DMS114 treated with DMSO at 0.1 percent for 48 hours (cell line): ENCODE results near the gene RXFP4.
"Not testable (repeated sequence)": the region's sequence is repeated elsewhere in the genome, so short reads cannot be mapped to it uniquely, and the experiment has no call there.

Experiments used
- DNase-seq: peaks from one replicate; lab custom pipeline; 2025; ENCODE audit not compliant: unreplicated experiment; lab: John Stamatoyannopoulos, UW

RXFP4 gene

DNA sequence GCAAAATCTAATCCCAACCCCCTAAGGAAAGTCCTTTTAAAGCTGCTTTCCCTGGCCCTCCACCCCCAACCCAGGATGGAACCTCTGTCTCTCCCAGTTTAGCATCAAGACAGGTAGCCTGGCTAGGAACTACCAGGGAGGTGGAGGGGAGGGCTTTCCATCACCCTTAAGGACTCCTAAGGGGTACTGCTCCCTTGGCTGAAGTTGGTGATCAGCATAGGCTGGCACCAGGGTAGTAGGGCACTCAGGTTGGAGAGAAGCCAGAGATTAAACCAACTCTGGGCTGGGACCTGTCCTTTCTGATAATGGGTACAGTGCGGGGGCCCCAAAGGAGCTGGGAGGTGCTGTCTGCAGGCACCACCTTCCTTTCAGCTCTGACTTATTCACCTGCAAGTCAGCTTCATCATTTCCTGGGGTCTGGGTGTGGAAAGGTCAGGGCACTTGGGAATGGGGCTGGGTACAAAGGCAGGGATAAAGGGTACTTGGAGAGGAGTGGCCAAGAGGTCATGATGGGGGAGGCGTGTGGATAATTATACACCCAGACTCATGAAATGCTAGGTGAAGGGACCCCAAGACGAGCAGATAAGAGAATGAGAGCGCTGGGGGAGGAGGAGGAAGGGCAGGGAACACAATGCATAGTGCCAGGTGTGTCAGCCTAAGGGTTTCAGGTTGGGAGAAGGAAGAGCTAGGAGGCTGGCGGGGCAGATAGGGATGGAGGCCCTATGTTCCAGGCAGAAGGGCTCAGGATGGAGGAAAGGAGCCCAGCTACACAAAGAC, 35.7 kb downstream of the RXFP4 start:
- DNase-seq: no peak

DNA sequence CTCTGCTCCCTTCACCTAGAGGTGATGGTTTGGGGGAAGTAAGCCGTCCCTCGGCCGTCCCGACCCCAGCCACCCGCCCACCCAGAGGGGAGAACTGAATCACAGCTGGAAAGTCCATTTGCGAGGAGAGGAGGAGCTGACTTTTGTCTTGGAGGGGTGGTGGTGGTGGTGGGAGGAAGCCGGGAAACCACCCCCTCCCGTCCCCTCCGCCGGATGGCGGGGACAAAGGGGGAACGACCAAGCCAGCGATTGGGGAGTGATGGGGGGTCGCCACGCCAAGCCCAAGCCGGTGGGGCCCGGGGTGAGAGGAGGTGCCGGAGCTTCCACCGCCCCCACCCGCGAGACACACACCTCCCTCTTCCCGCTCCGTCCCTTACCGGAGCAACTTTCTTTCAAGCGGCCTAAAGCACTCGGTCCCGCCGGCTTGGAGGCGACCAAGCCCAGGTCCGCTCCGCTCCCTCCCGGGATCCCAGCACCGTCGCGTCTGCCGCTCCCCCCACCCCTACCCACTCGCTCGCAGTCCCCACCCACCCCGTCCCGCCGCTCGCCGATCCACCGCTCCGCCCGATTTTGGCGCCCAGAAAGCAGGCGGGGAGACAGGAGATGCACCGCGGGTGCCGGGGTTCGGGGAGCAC, 36.4 kb downstream of the RXFP4 start:
- no peak for DNase-seq

DNA sequence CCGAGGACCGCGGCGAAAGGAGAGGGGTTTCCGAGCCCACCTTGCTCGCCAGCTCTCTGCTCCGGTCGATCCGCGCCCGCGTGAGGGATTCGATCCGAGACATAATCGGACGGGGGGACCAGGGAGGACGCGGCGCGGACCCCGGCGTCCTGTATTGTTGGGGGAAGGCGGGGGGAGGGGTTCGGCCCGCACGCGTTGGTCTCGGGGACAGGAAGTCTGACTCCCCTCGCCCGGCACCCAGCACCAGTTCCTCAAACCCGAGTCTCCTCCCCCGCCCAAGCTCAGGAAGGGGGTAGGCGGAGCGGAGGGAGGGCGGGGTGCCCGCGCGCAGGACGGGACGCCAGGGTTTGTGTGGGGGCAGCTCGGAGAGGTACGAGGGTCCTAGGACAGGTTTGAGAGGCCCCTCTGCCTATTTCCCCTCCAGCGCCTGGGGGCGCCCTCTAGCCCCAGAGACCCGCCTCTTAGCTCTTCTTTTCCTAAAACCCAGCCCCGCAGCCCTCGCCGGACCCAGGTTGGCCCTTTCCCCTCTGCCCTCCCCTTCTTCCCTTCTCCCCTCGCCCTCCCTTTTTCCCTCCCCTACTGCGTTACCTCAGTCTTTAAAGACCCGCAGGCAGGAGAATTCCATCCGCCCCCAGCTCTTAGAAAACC, 37.0 kb downstream of the RXFP4 start, which contains the start of gene ARHGEF2:
ARHGEF2 (minus strand) TSS at position 223 of the 648 bp plus-strand sequence; CDS start at position 103, 120 bp downstream.
- peak; percentile 58 for DNase-seq

DNA sequence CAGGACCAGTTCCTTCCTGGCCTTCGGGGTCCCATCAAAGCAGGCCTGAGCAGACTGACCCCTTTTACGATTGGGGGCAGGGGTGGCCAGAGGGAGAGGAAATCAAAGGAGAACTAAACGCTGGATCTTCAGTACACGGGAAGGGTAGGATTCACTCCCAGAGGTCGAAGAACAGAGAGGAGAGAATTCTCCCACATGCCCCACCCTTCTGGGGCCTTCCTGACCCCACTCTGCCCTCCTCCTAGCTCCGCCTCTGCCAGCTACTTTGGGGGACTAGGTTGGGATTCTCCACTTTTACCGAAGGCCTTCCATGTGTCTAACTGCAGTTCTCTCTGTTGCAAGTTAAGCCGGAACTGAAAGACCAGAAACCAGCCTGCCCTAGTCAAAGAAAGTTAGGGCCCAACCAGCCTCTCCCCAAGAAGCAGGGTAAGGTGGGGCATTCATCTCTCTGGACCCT, 37.6 kb downstream of the RXFP4 start:
- no peak for DNase-seq

DNA sequence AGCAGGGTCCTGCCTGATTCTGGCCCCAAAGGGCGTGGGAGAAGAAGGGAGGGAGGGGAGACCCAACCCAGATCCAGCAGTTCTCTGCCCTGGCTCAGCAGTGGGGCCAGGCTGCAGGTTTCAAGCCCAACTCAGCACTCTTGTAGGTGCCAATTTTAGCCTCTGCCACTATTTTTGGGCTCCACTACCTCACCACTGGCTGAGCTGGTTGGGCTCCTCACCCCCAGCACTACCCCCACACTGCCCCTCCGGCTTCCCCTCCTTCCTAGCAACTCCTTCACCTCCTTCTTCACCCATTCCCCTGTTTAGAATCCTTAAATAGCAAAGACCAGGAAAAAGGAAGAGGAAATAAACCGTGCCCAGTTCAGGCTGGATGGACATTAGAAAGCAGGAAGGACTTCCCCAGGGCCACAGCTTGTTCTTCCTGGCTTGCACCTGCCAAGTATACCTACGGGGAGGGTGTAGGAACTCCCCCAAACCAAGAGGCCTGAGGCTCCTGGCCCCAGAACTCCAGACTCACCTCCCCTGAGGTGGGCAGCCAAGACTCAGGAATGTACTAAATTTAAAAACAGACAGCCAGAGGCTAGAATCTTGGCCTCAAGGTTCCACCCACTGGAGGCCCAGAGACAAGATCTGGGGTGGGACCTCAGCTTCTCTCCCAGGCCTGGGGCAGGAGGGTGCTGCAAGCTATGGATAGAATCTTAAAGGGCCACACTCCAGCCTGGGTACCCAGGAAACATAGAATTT, 38.3 kb downstream of the RXFP4 start:
- no peak for DNase-seq

DNA sequence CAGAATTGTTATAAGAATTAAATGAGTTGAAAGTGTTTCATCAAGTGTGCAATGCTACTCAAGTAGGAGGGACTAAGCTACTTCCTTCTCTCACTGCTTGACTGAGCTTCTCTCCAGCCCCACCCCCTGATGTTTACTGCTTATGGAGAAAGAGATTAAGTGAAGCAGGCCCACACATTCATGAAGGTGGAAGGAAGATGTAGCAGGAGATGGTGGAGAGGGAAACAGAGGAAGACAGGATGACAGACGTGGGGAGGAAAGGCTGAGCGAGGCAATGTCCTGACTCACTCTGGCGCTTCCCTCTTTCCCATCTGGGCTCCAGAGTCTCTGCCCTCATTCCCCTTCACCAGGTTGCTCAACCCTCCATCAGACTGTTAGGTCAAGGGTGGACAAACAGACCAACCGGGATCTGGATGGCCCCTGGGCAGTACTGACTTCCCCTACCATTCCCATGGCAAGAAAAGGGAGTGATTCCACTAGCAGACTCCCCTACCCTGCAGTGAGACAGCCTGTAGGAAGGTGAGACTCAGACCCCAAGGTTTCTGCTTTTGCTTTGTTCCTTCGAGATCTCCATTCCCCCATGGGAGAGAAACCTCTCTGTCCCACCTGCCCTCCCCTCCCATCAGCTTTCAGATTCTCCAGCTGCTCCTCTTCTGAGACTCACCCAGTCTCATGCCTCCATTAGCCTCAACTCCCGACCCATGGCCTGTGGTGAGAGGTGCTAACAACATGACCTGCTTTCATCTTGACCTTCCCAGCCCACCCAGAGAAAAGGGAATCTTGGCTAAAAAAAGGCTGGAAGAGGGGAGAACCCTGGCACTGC, 40.0 kb downstream of the RXFP4 start:
- DNase-seq: no peak

DNA sequence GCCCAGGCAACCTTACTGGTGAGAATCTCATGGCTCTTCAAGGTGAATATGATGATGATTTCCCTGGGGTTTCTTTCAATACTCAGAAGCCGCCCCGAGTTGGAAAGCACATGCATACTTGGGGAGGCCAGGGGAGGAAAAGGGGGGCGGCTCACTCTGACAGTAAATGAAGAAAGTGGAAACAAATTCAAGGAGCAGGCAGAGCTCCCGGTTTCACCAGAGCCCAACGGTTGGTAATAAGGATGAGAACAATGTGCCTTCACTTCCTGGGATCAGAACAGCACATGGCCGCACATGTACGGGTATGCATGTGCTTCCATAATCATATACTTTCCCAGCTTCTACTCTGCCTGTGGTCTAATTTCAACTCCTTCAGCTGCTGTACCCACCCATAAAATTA, 40.7 kb downstream of the RXFP4 start:
- no peak for DNase-seq

DNA sequence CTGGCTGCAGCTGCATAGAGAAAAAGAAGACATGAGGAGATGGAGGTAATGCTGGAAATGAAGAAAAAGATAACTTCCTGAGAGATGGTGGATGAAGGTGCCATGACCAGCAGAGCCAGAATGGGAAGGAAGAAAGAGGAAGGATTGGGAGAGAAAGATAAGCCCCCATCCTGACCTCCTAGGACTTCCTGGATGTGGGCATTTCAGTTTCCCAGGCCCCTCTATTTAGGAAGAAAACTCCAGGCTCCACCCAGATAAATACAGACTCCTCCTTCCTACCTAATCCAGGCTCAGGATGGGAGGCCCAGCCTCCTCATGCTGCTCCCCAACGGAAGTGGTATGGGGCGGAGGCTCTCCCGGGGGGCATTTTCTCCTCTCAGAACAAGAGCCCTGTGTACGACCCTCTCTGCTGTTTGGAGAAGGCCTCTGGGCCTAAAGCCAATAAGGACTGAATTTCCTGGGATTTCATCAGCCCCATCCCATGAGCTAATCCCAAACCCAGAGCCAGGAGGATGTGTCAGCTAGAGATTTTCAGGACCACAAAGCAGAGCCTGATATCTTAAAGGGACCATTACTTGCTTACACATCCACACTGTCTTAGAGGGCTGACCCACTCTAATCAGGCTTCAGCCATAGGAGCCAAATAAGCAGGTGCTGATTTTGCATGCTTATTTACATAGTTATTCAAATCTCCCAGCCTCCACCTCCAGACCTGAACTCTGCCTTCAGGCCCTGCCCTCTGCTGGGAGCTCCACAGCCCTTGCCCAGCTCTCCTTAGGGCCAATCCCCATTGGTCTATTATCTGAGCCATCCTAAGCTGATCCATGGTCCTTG, 42.0 kb downstream of the RXFP4 start:
- DNase-seq: no peak

- DNase-seq: no peak
Observed at GRCh38 chr1:155984341-155984740, 42.9 kb downstream of the RXFP4 start.

GRCh38 chr1:155984903-155985645, 43.6 kb downstream of the RXFP4 start:
- DNase-seq: not testable (repeated sequence)

DNA sequence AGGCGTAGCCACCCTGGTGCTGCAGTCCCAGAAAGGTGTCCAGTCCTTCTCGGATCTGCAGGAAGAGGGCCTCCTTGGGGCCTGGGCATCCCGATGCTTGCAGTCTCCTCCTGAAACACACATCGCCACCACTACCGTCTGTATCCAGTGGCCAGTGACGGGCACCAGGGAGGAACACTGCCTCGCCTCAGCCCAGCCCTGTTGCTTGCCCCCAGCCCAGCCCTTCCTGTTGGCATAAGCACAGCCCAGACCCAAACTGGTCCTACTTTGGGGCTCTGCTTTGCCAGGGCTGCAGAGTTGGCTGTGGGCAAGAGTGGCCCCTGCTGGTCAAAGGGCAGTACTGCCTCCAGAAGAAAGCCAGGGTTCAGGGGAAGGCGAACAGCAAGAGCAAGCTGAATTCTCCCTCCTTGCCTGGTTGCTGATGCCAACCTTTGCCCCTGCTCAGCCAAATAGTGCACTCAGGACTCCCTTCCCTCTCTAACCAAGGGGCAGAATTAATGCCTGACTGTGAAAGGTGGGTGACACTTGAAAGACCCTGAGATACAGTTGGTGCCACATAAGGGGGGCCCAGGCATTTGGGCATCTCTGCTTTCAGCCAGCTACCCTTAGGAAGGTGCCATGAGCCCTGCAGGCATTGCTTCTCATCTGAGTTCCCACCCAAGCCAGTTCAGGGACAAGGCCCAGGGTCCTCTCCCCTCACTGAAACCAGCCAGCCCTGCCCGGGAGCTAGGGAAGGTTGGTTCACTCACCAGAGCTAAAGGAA, 48.0 kb downstream of the RXFP4 start:
- peak; percentile 68 for DNase-seq

DNA sequence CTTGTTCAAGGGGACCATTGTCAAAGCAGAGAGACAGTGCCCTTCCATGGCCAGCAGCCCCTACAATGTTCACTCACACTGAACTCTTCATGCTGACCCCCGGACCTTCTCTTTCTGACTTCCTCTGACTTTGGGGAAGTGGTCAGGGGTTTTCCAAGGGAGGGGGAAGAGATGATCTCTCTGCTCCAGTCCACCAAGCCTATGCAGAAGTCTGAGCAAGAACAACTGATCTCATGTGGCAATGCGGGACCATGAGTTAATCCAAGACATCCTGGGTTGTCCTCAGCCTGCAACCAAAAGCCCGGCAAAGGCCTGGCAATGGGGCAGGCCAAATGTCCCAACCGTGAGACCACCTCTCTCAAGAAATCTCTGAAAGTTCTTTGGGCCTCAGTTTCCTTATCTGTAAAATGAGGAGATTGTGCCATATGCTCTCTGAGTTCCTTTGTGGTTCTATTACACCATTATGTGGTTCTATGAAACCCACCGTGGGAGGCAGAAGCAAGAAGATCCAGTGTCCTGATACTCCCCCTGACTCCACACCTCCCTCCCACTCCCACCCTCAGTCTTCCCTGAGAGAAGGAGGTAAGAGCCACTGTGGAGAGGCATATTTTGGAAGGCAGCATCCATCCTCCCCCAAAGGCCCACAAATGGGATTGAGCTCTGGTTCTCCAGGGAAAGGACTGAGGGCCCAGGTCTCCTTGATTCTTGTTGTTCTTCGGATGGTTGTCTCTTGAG, 48.7 kb downstream of the RXFP4 start:
- DNase-seq: no peak
